ENCODE measurements around the gene GAB2.
A peak's percentile ranks its signal among the peaks of the same experiment; 100 is the strongest.

Gene GAB2

DNA sequence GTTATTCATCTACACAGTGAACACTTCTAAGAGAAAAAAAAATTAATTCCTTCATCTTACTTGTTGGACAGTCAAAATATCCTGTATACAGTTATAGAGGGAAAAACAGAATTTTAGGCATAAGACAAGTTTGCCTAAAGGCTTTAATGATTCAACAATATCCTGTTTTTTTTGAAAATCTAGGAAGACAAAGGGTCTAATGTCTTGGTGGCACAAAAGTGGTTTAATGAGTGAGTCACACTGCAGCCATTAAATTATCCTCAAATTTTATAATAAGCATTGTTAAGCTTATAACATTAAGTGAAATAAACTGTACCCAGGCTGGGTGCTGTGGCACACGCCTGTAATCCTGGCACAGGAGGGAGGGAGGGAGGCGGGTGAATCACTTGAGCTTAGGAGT is 72.9 kb downstream of the GAB2 start:
- DNase-seq = no peak

DNA sequence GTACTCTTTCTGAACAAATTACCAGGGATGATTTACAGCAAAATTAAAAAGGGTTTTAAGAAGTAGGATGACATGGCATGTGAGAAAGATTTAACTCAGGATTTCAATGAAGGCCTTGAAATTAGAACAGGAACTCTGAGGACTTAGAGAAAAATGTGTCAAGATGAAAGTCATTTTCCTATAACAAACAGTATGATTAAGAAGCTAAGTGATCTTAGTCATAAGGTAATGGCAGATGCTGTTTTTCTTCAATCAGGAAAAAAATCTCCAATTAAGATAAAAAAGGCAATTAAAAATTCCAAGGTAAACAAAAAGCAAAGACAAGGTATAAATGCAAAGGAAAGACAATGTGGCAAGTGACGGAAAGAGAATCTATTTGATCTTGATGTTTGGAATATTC is 73.5 kb downstream of the GAB2 start:
- no peak for DNase-seq

DNA sequence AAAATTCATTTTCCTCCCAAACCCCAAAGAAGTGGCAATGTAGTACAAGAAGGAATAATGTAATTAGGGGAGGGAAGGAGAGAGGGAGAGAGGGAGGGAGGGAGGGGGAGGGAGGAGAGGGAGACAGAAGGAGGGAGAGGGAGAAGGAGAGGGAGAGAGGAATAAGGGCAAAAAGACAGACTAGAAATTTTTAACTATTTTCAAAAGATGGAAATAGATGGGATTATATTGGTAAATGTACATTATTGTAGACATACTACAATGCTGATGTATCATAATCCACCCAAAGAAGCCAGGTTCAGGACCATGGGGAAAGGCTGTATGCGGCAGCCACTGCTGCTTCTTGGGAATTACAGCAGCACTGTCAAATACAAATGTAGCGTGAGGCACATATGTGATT is 74.3 kb downstream of the GAB2 start:
- DNase-seq = no peak

DNA sequence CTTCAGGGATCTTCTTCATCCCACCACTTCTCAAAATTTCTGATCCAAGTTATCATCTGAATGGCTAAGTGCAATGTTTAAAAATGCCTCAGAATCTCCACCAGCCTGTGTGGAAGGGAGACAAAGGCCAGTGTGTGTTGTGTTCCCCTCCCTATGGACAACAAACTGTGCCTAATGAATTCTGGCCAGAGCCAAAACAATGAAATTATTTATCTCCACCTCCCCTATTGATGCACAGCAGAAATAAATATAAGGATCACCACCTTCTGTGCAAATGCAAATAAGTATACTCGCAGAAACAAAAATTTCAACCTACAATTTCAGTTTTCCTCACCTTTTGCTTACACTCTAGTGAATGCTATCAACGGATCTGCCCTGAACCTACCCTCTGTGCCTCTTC is 75.8 kb downstream of the GAB2 start:
- DNase-seq = peak in 15 of 56 donors; percentile 20 to 72 (median 38)

DNA sequence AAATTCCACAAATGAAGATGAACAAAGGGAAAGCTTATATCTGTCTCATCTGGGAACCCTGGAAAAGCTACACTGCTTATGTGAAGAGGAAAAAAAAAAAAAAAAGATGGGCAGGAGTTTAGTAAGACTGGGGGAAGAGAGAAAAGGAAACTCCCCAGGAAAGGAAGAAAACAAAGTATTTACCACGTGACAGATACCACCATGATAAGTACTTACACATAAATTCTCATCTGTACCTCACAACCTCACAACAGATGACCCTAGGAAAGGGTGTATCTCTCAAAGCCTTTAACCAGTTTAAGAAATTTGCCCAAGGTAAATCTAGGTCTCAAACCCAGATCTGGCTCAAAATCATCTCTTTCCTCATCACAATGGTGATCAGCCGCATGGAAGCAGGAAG is 77.1 kb downstream of the GAB2 start:
- DNase-seq = no peak

DNA sequence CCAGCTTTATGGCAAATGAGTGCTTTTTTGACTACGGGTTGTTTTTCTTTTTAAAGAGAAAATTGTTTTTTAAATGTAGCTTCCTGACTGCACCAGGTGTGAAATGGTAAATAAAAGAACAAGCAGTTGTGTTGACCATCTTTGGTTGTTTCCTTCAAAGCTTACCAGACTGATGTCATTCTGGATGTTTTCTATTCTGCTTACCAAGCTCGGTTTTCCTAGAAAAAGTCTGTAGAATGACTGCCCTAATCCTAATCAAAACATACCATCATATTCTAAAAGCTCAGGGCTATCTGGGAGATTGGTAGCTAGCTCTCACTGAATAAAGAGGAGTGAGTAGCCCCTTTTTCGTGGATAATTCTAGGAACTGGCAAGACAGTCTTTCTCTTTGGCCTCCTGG is 77.7 kb downstream of the GAB2 start:
- no peak for DNase-seq

DNA sequence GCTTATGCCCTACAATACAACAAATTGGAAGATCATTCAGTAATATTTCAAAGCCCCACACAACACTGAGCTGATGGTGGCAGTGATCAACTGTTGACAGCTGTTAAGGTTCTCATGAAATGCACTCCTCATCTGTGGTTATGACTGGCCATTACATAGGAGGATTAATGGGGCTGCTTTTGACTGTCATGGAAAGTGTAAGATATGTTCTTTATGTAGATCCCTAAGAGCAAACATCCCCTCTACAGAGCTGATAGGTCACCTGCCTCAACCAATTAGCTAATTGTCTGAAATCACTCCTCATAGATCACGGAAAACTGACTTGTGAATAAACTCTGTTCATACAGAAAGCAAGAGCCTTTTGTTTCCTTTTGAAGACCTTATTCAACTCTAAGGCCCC is 78.1 kb downstream of the GAB2 start:
- no peak for DNase-seq

DNA sequence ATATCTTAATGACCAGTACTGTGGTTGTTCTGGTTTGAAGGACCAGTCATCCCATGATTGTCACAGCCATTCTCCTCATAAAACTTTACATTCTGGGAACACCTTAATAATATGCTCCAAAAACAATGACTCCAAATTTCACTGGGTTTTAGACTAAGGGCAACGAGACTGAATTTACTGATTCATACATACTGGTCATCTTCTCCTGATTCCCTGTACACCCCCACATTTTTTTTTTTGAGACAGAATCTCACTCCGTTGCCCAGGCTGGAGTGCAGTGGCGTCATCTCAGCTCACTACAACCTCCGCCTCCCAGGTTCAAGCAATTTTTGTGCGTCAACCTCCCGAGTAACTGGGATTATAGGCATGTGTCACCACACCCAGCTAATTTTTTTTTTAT is 78.9 kb downstream of the GAB2 start:
- no peak for DNase-seq

DNA sequence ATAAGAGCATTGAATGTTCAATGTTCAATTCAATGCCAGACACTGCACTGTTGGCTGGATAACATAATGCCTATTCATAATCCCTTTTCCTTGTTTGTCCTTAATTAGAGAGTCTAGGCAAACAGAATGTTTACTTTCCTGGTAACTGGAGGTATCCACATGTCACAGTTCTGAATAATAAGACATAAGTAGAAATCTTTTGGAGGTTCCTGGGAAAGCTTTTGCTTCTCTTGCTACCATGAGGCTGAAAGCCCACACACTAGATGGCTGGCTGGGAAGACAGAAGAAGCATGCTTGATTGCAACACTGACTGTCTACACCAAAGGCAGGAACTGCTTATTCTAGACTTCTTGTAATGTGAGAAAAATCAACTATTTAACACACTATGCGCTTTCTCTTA is 79.5 kb downstream of the GAB2 start:
- peak in 3 of 56 donors; percentile 23 to 51 (median 30) for DNase-seq

DNA sequence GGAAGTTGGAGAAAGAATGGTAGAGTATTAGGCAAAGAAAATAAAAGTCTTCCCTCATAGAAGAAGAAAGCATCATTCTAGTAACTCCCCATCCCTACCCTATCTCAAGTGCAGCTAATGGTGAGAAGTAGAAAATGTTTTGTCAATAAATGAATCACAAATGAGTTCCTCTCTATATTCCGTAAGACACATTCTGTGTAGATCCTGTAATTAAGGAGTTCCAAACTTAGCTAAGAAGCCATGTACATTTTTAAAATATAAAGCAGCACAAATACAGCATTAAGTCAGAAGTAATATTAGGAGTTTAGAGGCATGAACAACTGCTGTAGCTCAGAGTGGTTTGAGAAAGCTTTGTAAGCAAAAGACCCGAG is 80.1 kb downstream of the GAB2 start:
- DNase-seq = no peak

DNA sequence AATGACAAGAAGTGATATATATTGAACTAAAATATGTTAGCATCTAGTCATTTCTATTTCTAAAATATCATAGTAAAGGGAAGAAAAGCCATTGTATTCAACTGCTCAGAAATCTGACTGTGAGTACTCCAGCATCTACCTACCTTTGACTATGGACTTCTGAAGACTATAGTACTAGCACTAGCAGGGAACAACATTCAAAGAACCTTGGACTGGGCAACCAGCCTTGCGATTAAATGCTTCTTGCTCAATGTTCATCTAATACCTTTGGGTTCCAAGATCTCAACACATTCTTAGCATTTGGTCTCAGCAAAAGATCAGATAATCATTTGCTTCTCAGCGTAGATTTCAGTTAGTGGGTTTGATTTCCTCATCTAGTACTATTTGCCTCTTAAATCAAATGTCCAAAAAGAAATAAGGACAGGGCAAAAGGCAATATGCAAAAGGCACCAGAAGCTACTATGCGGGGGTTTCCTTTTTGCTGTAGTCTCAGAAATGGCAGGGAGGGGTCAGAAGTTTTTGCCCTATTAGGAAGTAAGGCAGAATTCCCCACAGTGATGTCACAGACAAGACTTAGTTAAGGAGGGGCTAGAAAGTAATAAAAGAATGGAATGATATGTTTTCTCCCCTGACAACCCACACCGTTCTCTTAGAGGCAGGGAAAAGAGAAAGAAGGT is 80.6 kb downstream of the GAB2 start:
- no peak for DNase-seq

DNA sequence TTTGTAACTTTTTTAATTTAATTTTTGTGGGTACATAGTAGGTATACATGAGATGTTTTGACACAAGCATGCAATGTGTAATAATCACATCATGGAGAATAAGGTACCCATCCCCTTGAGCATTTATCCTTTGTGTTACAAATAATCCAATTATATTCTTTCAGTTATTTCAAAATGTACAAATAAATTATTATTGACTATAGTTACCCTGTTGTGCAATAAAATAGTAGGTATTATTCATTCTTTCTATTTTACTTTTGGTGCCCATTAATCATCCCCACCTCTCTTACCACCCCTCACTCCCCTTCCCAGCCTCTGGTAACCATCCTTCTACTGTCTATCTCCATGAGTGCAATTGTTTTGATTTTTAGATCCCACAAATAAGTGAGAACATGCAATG is 83.5 kb downstream of the GAB2 start:
- no peak for DNase-seq

DNA sequence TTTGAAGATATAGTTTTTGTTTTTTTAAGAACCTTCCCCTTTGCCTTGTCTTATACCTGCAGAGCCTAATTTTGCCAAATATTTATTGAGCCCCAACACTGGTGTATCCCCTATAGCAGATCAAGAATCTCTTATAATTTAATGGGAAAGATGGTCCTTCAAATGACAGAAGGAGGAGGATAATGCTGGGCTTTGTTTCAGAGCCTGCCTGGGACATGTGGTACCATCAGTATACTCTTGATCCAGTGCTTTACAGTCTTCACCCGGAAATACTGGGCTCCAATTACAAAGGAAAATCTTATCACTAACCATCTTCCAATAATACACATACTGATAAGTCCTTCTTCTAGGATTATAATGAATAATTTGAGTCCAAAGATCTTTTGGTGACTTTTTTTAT is 84.7 kb downstream of the GAB2 start:
- peak in 1 of 56 donors; percentile 48 for DNase-seq

DNA sequence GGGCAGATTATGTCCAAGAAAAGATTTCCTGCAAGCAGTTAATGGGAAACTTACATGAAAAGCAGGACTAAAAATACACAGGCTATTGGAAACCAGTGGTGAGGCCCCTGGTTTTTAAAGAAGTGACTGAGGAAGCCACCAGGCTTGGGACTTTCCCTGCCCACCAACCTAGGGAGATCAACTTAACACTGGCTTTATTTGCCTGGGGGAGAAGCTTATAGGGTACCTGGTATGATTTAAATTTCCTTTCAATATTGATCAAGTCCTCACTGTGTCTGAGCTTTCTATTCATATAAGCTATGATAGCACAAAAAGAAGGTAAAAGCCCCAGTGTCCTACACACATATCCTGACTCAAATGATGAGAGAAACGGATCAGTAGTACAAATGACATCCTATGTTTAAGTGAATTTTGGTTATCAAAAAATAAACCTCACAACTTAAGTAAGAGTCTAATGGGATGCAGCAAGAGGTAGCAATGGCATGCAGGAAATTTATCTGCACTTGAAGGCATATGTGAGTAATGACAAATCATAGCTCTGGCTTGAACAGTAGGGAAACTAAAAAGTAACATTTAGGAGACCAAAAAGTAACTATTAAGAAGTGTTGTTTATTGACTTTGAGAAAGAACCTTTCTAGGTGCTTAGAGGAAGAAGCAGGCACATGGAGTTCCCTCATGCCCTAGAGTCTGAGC is 85.3 kb downstream of the GAB2 start:
- DNase-seq = no peak

DNA sequence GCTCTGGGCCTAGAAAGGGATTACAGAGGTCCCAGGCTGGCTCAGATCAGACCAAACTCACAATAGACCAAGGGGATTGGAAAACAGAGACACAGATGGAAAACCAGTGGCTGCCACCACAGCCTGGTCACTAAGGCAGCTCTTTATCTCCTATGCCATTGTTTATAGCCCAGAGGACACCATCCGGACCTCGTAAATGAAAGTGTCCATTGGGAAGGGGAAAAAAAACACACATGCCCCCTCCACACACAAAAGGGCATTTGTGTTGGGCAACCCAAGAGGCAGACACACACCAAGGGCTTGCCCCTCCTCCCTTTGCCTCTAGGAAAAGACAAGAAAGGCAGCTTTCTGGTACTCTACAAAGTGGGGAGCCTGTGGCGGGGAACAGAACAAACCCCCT is 85.9 kb downstream of the GAB2 start:
- DNase-seq = peak in 44 of 56 donors; percentile 23 to 88 (median 64)

DNA sequence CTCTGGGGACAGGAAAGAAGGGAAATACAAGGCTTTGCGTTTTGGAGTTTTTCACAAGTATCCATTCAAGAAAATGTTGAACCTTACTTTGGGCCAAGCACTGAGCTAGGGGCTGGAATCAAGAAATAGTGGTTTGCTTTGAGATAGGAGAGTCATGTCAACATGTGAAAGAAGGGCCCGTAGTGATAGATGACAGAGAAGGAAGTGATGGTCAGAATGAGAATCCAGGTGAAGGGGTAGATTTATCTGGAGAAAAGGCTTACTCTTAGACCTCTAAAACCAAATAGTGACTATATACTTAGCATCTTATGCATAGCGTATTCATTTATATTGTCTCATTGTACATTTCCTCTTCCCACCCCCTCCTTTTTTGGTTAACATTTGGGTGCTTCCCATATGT is 87.3 kb downstream of the GAB2 start:
- DNase-seq = no peak

DNA sequence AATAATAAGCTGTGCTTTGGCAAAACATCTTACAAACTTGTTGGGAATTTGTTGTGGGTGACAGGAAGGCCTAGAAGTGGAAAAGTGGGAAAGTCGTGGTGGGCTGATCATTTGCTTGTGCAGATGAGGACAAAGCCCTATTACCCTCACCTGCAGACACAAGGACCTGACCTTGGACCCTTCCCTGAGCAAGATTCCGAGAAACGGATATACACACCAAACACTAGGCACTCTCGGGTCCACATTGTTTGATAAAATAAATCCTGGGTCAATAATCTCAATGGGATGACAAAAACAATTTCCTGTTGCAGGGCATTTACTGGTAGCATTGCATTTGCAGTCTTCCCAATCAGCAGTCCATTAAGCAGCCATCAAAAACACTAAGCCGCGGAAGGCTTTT is 89.7 kb downstream of the GAB2 start:
- no peak for DNase-seq

DNA sequence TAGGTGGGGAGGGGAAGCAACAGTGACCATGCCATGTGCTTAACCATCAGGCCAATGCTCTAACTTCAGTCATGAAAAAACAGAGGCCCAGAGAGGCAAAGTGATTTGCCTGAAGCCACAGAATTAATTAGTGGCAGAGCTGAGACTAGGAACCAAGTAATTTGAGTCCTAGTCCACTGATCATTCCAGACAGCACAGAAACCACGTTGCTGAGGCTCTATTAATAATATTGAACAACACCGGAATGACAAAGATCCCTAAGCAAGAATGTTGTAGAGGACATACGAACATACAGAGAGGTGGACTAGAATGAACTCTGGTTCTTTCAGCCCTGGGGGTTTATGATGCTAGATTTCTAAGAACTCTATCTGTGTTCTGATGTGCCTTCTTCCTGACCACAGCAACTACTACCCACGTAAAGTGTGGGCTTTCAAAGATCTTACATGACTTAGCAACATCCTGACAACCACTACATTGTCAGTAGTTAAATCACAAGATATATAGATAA is 92.3 kb downstream of the GAB2 start:
- no peak for DNase-seq

DNA sequence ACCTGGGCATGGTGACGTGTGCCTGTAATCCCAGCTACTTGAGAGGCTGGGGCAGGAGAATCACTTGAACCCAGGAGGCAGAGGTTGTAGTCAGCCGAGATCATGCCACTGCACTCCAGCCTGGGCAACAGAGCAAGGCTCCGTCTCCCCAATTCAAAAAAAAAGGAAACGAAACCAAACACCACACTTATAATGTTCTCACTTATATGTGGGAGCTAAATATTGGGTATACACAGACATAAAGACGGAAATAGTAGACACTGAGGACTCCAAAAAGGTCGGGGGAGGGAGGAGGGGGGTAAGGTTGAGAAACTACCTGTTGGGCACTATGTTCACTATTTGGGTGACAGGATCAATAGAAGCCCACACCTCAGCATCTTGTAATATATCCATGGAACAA is 94.3 kb downstream of the GAB2 start:
- no peak for DNase-seq

DNA sequence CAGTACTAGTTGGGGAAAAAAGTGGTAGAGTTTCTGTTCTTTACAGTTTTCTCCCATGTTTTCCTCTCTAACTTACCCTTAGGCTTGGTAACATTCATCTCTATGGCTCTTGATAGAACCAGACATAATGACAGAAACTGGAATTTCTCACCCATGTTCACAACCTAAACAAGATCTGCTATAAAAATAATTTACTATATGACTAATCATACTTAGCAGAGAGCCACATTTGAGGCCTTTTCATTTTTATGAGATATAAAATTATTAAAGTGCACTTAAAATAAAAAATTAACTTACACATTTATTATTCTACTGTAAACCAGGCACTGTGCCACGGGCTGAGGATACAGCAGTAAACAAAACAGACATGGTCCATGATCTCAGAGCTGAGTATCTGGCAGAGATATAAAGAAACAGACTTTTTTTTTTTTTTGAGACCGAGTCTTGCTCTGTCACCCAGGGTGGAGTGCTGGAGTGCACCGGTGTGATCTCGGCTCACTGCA is 98.1 kb downstream of the GAB2 start:
- peak in 4 of 56 donors; percentile 14 to 51 (median 28) for DNase-seq

DNA sequence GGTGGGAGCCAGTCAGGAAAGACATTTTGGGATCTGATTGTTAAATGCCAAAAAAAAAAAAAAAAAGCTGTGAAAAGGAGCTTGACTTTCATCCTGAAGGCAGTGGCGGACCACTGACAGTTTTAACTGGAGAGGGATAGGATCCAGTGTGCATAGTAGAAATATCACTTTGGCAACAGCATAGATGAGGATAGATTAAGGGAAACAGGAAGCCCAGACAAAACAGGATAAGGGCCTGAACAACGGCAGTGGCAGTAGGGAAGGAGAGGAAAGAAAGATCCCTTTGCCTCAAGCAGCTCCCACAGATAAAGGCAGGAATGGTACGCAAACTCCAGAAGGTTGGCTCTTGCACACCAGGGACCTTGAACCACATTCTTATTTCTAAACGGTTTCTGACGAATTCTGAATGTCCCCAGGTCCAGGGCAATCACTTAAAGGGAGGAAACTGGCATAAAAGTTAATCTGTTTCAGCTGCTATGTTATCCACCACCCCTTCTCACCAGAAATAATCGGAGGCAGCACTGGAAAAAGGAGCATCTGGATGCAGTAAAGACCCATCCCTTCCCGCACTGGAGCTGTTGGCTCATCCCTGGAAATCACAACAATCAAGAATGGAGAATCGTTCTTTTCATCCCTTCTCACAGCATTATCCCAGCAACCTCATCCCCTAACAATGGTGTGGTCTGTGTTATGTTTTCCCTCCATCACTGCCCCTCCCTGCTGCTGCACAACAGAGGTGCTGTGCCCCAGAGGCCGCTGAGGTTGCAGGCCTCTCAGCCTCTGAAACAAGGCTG is 99.1 kb downstream of the GAB2 start:
- DNase-seq = peak in 50 of 56 donors; percentile 13 to 90 (median 67)

DNA sequence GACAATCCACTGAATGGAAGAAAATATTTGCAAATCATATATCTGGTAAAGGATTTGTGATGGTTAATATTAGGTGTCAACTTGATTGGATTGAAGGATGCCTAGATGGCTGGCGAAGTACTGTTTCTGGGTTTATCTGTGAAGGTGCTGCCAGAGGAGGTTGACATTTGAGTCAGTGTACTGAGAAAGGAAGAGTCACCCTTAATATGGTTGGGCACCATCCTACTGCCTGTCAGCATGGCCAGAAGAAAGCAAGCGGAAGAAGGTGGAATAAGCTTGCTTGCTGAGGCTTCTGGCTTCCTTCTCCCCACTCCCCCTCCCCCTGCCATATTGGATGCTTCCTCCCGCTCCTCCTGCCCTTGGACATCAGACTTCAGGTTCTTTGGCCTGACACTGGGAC is 101.9 kb downstream of the GAB2 start:
- no peak for DNase-seq
